Mammary epithelial cell (primary cell): ENCODE data around the gene B2M.

ENCODE experiments used
- CTCF ChIP-seq, 2 donors: IDR thresholded peaks in 1 of 2; conservative IDR thresholded peaks in 1 of 2; 2 replicates each; pipeline ENCODE4 v1.5.1; 2011 to 2012; ENCODE audit warnings: inconsistent platforms in 2 of 2, low read length in 2 of 2, mild to moderate bottlenecking in 2 of 2, control low read depth in 1 of 2, low read depth in 1 of 2; ENCODE audit not compliant: insufficient read depth in 1 of 2; ENCODE audit errors: extremely low read depth in 1 of 2
- EZH2 ChIP-seq: IDR thresholded peaks from 2 replicates; pipeline ENCODE4 v1.6.1; 2012; ENCODE audit warnings: low read length, inconsistent platforms, borderline replicate concordance

- no peak for TF ChIP-seq CTCF (conservative IDR thresholded peaks at IDR 0.05 in 1 of 2, IDR thresholded peaks at IDR 0.05 in 1 of 2; ENCODE audit: extremely low read depth in 1 of 2, insufficient read depth in 1 of 2, low read depth in 1 of 2, low read length in 2 of 2)
- no peak for TF ChIP-seq EZH2
Observed at GRCh38 chr15:44726136-44726535, 14.8 kb downstream of the B2M start.
